Large intestine (tissue), 3 donors: ENCODE measurements around the gene CACNA1B. TPM values are rescaled to one million over a fixed set of nuclear protein-coding genes. Genes with fewer than 3 reads are reported as not detected.
"Not testable (repeated sequence)": the region's sequence is repeated elsewhere in the genome, so short reads cannot be mapped to it uniquely, and the experiment has no call there.

ENCODE experiments used
- DNase-seq, 2 donors: peaks; one replicate each; pipeline versions ENCODE4 v3.0.0 to v3.0.0-alpha.2; 2013
- H3K27ac ChIP-seq: one replicate; pipeline ENCODE4 v1.5.1; 2013; ENCODE audit warnings: low read length
- H3K27me3 ChIP-seq: 2 replicates; pipeline ENCODE4 v1.6.1; 2013; ENCODE audit warnings: low read length; ENCODE audit not compliant: control insufficient read depth, insufficient read depth
- H3K36me3 ChIP-seq: 2 replicates; pipeline ENCODE4 v1.6.1; 2013; ENCODE audit warnings: low read length; ENCODE audit not compliant: control insufficient read depth, insufficient read depth
- H3K4me1 ChIP-seq: one replicate; pipeline ENCODE4 v1.6.1; 2013; ENCODE audit warnings: low read length; ENCODE audit not compliant: control insufficient read depth, insufficient read depth
- H3K4me3 ChIP-seq: one replicate; pipeline ENCODE4 v1.5.1; 2013; ENCODE audit warnings: low read length
- H3K9me3 ChIP-seq: one replicate; pipeline ENCODE4 v1.6.1; 2013; ENCODE audit warnings: mild to moderate bottlenecking, low read depth, low read length, moderate library complexity; ENCODE audit not compliant: control insufficient read depth
- WGBS: methylation state at CpG from one replicate; pipeline ENCODE4 v1.1.5; 2013; ENCODE audit warnings: low lambda C conversion rate; ENCODE audit not compliant: insufficient coverage; 5-methylcytosine and 5-hydroxymethylcytosine counted together
- polyA plus RNA-seq: library from polyadenylated mRNA; unstranded; fragments of 120-200 nt; gene quantifications from one replicate; pipeline ENCODE4 v1.2.1, GENCODE V29; 2013

The CACNA1B gene
- polyA plus RNA-seq, 1 donor, result 1.8 TPM

DNA sequence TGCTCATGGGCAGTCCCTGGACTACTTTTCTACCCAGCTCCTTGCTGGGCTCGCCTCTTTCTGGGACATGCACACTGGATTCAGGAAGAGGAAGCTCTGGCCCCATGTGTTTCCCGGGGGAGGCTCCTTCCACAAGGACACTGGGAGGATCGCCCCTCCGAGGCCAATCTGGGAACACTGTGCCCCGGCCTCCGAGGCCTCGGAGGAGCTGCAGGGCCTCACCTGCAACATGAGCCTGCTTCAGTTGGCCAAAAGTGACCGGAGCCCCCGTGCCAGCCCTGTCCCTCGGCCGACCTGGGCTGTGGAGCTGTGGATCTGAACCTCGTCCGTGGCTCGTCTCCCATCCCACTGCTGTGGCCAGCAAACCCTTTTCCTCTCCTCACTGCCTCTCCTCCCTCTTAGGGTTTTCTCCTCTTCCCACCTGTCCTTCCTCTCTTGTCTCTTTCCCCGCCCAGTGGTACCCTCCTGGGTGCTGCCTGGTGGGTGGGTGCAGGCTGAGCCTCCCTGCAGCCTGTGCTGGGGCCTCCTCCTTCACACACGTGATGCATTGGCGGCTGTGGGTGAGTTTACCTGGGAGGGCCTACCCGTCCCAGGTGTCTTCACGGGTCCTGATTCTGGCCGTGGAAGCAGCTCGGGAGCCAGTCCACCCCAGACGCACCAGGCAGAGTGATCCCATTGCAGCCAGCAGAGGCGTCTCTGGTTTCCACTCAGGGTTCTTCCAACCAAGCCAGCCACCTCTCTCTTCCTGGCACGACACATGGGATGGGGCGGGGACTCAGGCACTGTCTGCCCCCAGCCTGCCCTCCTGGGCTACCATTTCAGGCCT lies 241.8 kb downstream of the CACNA1B start:
- no peak overlapping the region for H3K4me3 ChIP-seq
- H3K4me1 ChIP-seq, result no peaks in the 10 kb centered on the region
- H3K36me3 ChIP-seq, result no peaks in the 10 kb centered on the region
- H3K27me3 ChIP-seq, result no peaks in the 10 kb centered on the region
- no peak for DNase-seq
- H3K27ac ChIP-seq, result no peak overlapping the region
- peaks cover 31% of the 10 kb centered on the region for H3K9me3 ChIP-seq
- 90% methylated on average over 2 of the region's 25 CpGs for WGBS

DNA sequence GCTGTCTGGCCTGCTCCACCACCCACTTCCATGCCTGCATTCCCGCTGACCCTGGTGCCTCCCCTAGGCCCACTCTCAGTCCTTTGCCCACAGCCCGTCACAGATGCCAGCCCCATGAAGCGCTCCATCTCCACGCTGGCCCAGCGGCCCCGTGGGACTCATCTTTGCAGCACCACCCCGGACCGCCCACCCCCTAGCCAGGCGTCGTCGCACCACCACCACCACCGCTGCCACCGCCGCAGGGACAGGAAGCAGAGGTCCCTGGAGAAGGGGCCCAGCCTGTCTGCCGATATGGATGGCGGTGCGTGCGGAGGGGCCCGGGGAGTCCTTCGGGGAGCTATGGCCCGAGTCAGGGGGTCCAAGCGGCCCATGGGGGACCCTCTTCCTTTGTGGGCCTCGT lies 242.5 kb downstream of the CACNA1B start:
- Histone ChIP-seq H3K4me3 (no peak overlapping the region), H3K9me3 (peaks cover 31% of the 10 kb centered on the region), H3K27ac (no peak overlapping the region), H3K27me3 (no peaks in the 10 kb centered on the region), H3K4me1 (no peaks in the 10 kb centered on the region), H3K36me3 (no peaks in the 10 kb centered on the region)
- no peak for DNase-seq
- no CpG with 5 or more reads among the region's 23 CpGs for WGBS

DNA sequence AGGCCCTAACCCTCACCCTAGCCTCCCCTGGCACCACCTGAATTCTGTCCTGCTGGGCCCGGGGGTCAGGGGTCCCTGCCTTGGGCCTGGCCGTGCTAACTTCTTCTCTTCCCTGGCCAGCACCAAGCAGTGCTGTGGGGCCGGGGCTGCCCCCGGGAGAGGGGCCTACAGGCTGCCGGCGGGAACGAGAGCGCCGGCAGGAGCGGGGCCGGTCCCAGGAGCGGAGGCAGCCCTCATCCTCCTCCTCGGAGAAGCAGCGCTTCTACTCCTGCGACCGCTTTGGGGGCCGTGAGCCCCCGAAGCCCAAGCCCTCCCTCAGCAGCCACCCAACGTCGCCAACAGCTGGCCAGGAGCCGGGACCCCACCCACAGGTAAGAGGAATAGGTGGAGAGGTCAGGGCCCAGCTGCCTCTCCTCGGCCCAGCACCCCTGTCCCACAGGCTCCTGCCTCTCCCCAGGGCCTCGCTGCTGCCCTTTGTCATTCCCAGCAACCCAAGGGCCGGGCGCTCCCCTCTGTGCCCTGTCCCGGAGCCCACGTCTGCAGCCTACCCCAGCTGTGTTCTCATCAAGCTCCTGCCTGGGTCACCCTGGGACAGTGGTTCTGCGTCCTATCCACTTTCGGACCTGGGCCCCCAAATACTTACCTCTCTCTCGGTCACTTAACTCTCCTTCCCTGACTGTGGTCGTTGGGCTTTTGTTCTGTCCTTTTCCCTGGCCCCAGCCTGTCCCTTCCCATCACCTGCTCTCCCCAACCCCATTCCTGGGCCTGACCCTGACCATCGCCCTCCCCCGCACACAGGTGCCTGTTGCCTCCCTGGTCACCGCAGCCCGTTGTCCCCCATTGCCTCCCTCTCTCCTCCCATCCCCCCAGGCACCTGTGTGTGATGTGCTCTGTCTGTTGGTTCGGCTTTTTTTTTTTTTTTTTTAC lies 243.2 kb downstream of the CACNA1B start:
- Histone ChIP-seq H3K27ac (no peak overlapping the region), H3K4me3 (no peak overlapping the region), H3K4me1 (no peaks in the 10 kb centered on the region), H3K27me3 (no peaks in the 10 kb centered on the region), H3K36me3 (no peaks in the 10 kb centered on the region), H3K9me3 (peaks cover 31% of the 10 kb centered on the region)
- WGBS, result 93% methylated on average over 3 of the region's 36 CpGs
- no peak for DNase-seq

DNA sequence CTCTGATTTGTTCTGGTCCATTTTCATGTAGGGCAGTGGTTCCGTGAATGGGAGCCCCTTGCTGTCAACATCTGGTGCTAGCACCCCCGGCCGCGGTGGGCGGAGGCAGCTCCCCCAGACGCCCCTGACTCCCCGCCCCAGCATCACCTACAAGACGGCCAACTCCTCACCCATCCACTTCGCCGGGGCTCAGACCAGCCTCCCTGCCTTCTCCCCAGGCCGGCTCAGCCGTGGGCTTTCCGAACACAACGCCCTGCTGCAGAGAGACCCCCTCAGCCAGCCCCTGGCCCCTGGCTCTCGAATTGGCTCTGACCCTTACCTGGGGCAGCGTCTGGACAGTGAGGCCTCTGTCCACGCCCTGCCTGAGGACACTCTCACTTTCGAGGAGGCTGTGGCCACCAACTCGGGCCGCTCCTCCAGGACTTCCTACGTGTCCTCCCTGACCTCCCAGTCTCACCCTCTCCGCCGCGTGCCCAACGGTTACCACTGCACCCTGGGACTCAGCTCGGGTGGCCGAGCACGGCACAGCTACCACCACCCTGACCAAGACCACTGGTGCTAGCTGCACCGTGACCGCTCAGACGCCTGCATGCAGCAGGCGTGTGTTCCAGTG lies 244.0 kb downstream of the CACNA1B start:
- 70% methylated on average over 2 of the region's 32 CpGs for WGBS
- Histone ChIP-seq H3K27ac (no peak overlapping the region), H3K36me3 (no peaks in the 10 kb centered on the region), H3K27me3 (no peaks in the 10 kb centered on the region), H3K9me3 (peaks cover 35% of the 10 kb centered on the region), H3K4me3 (no peak overlapping the region), H3K4me1 (no peaks in the 10 kb centered on the region)
- DNase-seq, result no peak

DNA sequence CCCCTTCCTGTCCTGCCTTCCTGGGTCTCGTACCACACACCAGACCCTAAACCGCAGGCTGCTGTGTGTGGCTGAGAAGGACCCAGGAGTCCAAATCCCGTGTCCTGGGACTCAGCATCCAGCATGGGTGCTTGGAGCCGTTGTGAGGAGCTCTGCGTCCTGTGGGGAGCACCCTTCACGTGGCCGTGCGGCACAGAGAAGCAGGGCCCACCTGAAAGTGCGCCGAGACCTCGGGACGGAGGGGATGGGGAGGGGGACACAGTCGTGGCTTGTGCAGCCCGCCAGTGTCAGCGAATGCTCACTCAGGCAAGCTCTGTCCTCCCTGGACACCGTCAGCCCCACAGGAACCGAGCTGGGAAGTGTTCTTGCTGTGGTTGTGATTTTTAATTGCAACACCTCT lies 244.6 kb downstream of the CACNA1B start:
- 90% methylated on average over 4 of the region's 17 CpGs for WGBS
- H3K36me3 ChIP-seq, result no peaks in the 10 kb centered on the region
- H3K9me3 ChIP-seq, result peaks cover 35% of the 10 kb centered on the region
- no peak for DNase-seq
- H3K4me1 ChIP-seq, result no peaks in the 10 kb centered on the region
- no peak overlapping the region for H3K27ac ChIP-seq
- H3K4me3 ChIP-seq, result no peak overlapping the region
- H3K27me3 ChIP-seq, result no peaks in the 10 kb centered on the region

DNA sequence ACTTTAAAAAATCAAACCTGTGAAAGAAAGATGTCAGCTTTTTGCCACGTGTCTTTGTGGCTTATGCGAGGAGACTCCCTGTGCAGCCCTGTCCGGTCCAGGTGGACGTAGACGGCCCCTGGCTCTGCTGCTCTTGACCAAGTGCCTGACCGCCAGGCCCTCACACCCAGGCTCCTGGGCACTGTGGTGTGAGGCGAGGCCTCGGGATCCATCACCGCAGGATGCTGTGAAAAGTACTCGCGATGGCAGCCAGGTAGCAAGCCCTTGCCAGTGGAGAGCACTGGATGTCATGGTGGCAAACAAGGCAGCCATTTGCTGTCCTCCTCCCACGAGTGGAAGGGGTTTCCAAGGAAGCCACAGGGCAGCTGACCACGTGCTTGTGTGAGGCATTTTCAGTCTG lies 245.1 kb downstream of the CACNA1B start:
- Histone ChIP-seq H3K9me3 (peaks cover 35% of the 10 kb centered on the region), H3K27me3 (no peaks in the 10 kb centered on the region), H3K4me1 (no peaks in the 10 kb centered on the region), H3K4me3 (no peak overlapping the region), H3K36me3 (no peaks in the 10 kb centered on the region), H3K27ac (no peak overlapping the region)
- no peak for DNase-seq
- WGBS, result no CpG with 5 or more reads among the region's 13 CpGs

DNA sequence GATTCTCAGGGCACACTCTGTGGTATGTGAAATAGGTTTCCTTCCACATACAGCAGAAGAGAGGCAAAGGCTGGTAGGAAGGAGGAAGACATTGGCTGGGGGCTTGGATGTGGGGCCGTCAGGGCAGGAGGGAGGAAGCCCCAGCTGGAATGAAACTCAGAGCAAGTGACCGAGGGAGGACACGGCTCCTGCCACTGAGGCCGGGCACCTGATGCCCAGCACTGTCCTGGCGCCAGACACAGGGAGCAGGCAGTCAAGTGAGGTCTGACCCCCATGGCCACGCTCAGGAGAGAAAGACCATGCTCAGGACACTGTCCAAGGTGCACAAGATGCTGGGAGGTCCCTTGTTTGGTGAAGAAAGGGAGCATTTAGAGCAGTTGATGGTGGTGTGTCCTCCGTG lies 245.5 kb downstream of the CACNA1B start:
- no peak overlapping the region for H3K4me3 ChIP-seq
- H3K27me3 ChIP-seq, result no peaks in the 10 kb centered on the region
- no CpG with 5 or more reads among the region's 7 CpGs for WGBS
- H3K9me3 ChIP-seq, result peaks cover 35% of the 10 kb centered on the region
- H3K27ac ChIP-seq, result no peak overlapping the region
- H3K36me3 ChIP-seq, result no peaks in the 10 kb centered on the region
- DNase-seq, result no peak
- no peaks in the 10 kb centered on the region for H3K4me1 ChIP-seq

DNA sequence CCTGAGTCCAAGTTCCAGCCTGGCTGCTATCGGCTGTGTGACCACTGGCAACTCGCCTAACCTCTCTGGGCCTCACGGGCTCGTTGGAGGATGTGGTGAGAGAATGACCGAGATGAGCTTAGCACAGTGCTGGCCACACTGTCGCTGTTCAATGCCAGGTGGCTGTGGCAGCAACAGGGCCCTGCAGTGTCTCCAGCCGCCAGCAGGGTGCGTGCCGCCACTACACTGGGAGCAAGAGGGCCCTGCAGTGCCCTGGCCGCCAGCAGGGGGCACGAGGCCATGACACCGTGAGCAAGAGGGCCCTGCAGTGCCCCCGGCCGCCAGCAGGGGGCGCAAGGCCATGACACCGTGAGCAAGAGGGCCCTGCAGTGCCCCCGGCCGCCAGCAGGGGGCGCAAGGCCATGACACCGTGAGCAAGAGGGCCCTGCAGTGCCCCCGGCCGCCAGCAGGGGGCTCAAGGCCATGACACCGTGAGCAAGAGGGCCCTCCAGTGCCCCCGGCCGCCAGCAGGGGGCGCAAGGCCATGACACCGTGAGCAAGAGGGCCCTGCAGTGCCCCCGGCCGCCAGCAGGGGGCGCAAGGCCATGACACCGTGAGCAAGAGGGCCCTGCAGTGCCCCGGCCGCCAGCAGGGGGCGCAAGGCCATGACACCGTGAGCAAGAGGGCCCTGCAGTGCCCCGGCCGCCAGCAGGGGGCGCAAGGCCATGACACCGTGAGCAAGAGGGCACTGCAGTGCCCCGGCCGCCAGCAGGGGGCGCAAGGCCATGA lies 248.7 kb downstream of the CACNA1B start:
- H3K27me3 ChIP-seq, H3K4me3 ChIP-seq, H3K36me3 ChIP-seq, DNase-seq, H3K4me1 ChIP-seq, H3K27ac ChIP-seq: not testable (repeated sequence)
- H3K9me3 ChIP-seq, result peaks cover 12% of the 10 kb centered on the region
- WGBS, result no CpG with 5 or more reads among the region's 42 CpGs

DNA sequence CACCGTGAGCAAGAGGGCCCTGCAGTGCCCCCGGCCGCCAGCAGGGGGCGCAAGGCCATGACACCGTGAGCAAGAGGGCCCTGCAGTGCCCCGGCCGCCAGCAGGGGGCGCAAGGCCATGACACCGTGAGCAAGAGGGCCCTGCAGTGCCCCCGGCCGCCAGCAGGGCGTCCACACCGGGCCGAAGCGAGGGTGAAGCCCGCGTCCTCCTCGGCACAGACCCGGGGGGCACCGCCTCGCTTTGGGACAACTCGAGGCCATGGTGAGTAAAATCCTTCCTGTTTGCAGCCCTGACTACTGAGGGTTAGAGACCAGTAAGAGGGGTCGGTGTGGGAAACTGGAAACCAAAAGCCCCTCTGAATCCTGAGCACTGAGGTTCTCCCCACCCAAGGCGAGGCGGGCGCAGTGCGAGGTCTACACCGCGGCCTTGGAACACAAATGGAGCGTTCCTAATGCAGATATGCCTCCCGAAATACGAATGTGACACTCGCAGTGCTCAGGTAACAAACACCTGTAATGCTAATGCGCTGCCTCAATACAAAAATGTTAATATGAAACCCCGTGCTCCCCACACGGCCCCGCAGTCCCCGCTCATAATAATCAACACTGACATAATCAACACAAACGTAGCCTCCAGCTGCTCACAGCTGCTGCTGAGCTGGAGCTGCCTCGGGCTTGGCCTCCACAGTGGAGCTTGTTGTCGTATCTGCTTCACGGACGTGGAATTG lies 249.4 kb downstream of the CACNA1B start:
- H3K36me3 ChIP-seq, DNase-seq, H3K27ac ChIP-seq, H3K9me3 ChIP-seq, H3K4me3 ChIP-seq, H3K4me1 ChIP-seq, H3K27me3 ChIP-seq: not testable (repeated sequence)
- no CpG with 5 or more reads among the region's 43 CpGs for WGBS
